ENCODE measurements around the gene SLC12A4. TPM values are rescaled to one million over a fixed set of nuclear protein-coding genes. Genes with fewer than 3 reads are reported as not detected.
A peak's percentile ranks its signal among the peaks of the same experiment; 100 is the strongest.
"Not testable (repeated sequence)": the region's sequence is repeated elsewhere in the genome, so short reads cannot be mapped to it uniquely, and the experiment has no call there.

The SLC12A4 gene
- total and polyA plus RNA-seq, 4 donors = 8.0 to 37.3 (median 17.1) TPM

GRCh38 chr16:67939507-67940445 lies 28.7 kb downstream of the SLC12A4 start (continued):
- TF ChIP-seq, protein P1, sequence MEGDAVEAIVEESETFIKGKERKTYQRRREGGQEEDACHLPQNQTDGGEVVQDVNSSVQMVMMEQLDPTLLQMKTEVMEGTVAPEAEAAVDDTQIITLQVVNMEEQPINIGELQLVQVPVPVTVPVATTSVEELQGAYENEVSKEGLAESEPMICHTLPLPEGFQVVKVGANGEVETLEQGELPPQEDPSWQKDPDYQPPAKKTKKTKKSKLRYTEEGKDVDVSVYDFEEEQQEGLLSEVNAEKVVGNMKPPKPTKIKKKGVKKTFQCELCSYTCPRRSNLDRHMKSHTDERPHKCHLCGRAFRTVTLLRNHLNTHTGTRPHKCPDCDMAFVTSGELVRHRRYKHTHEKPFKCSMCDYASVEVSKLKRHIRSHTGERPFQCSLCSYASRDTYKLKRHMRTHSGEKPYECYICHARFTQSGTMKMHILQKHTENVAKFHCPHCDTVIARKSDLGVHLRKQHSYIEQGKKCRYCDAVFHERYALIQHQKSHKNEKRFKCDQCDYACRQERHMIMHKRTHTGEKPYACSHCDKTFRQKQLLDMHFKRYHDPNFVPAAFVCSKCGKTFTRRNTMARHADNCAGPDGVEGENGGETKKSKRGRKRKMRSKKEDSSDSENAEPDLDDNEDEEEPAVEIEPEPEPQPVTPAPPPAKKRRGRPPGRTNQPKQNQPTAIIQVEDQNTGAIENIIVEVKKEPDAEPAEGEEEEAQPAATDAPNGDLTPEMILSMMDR (IDR thresholded peaks at IDR 0.05; ENCODE audit: low read depth, low read length, missing input control) = no peak
- TF ChIP-seq HNF4G (IDR thresholded peaks at IDR 0.05) = no peak
- no peak for TF ChIP-seq FOXA1 (IDR thresholded peaks at IDR 0.05)
- TF ChIP-seq FOXA2 (IDR thresholded peaks at IDR 0.05) = no peak

GRCh38 chr16:67937713-67938112 lies 30.7 kb downstream of the SLC12A4 start:
- DNase-seq (ENCODE audit: low spot score); H3K4me3 ChIP-seq (ENCODE audit: low read depth in 1 of 3, low read length in 3 of 3); H3K9ac ChIP-seq (ENCODE audit: low read depth in 1 of 2, low read length in 2 of 2); H3K9me3 ChIP-seq (ENCODE audit: control insufficient read depth in 4 of 4, low read length in 3 of 4); H3K27me3 ChIP-seq (ENCODE audit: control insufficient read depth in 4 of 4, insufficient read depth in 4 of 4, low read length in 3 of 4); H3K27ac ChIP-seq (ENCODE audit: low read depth in 1 of 2, low read length in 2 of 2): not testable (repeated sequence)
- 97% methylated on average over 5 of the region's 5 CpGs for WGBS
- Histone ChIP-seq H3K4me1 (ENCODE audit: control insufficient read depth in 4 of 4, insufficient read depth in 4 of 4, low read length in 3 of 4) (peaks cover 9 to 52% (median 38%) of the 10 kb centered on the region in 4 donors), H3K36me3 (ENCODE audit: control insufficient read depth in 4 of 4, insufficient read depth in 3 of 4, low read depth in 1 of 4, low read length in 3 of 4) (peaks cover 6 to 14% (median 8%) of the 10 kb centered on the region in 4 donors)

DNA sequence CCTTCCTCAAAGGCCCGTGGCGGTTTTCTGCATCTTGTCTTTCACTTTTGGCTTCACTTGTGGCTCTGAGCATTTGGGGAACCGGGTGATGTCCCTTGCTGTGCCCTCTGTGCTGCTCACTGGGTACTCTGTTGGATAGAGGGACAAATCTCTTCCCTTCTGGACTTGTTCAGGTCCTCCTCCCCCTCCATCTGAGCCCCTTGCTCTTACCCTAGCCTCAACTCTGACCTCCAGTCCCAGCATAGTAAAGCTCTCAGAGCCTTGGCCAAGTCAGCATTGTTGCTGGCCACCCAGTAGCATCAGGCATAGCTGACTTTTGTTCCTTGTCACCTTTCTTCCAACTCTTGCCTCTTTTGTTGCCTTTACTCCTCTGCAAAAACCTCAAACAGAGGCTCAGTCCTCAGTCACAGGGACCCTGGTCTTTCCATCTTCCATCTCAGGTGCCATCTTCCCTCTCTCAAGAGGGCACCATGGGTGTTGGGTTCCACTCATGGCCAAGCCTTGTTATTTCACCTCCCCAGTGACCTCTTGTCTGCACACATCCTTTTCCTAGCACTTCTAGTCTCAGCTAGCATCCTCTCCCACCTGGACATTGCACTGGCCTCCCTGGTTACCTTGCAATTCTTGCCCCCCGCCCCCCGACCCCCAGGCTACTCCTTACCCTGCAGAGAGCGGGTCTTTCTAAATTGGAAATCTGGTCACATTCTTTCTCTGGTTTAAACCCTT lies 31.4 kb downstream of the SLC12A4 start:
- peaks cover 4 to 45% (median 32%) of the 10 kb centered on the region in 4 donors for H3K4me1 ChIP-seq (ENCODE audit: control insufficient read depth in 4 of 4, insufficient read depth in 4 of 4, low read length in 3 of 4)
- 46% methylated on average over 6 of the region's 6 CpGs for WGBS

DNA sequence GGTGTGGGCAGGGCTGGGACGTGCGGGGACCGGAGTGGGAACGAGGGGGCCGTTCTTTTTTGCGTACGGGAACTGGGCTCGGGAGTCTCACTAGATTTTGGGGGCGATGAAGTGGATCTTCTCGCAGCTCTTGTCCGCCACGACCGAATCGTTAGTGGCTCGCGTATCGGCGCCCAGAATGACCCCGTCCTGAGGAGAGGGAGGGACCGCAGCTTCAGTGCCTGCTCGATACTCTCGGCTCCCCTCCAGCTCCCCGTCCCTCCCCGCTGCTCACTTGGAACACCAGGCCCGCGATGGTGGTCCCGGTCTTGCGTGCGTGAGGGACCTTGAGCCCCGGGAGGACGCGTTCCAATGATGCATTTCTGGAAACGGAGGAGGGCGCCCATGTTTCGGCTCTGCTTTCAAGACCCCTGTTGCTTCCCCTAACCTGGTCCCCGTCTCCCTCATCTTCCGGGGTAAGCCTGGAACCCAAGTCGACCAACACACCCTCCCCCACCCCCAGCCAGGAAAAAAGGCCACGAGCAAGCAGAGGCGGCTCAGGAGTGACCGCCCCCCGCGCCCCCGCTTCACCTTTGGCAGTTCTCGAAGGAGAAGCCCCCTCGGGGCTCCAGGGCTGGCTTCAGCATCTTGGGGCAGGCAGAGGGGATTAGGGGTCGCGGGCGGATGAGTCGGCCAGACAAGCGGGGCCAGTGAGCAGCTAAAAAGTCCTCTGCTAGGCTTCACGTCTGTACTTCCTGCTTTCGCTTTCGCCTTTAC lies 32.1 kb downstream of the SLC12A4 start, which contains the start of gene PSMB10:
Gene PSMB10 (minus strand): TSS at position 727 of the 756 bp plus-strand sequence. CDS start 101 bp downstream, at position 626.
- Histone ChIP-seq H3K9ac (ENCODE audit: low read depth in 1 of 2, low read length in 2 of 2) (peak within 1 kb of the TSS; percentile 84 to 90), H3K27me3 (ENCODE audit: control insufficient read depth in 4 of 4, insufficient read depth in 4 of 4, low read length in 3 of 4) (no peaks in the 10 kb centered on the region), H3K4me1 (ENCODE audit: control insufficient read depth in 4 of 4, insufficient read depth in 4 of 4, low read length in 3 of 4) (peaks cover 4 to 38% (median 27%) of the 10 kb centered on the region in 4 donors), H3K9me3 (ENCODE audit: control insufficient read depth in 4 of 4, low read length in 3 of 4) (no peaks in the 10 kb centered on the region), H3K27ac (ENCODE audit: low read depth in 1 of 2, low read length in 2 of 2) (peak within 1 kb of the TSS; percentile 87 to 96), H3K36me3 (ENCODE audit: control insufficient read depth in 4 of 4, insufficient read depth in 3 of 4, low read depth in 1 of 4, low read length in 3 of 4) (peaks cover 0 to 18% (median 8%) of the 10 kb centered on the region in 4 donors), H3K4me3 (ENCODE audit: low read depth in 1 of 3, low read length in 3 of 3) (peak within 1 kb of the TSS; percentile 65 to 93 (median 78))
- WGBS = under 1% methylated on average over 54 of the region's 54 CpGs
- peak; percentile 60 for DNase-seq (ENCODE audit: low spot score)
- TF ChIP-seq HNF4G (IDR thresholded peaks at IDR 0.05) (no peak), YY1 (IDR thresholded peaks at IDR 0.05) (no peak), GABPA (IDR thresholded peaks at IDR 0.05 in 1 of 2, conservative IDR thresholded peaks at IDR 0.05 in 1 of 2) (peak in 1 of 2 donors; percentile 14), HNF4A (conservative IDR thresholded peaks at IDR 0.05) (no peak), NR2F2 (IDR thresholded peaks at IDR 0.05) (no peak), RAD21 (IDR thresholded peaks at IDR 0.05) (peak in 1 of 2 donors; percentile 36)

More for the DNA sequence above, 31.4 kb downstream of the SLC12A4 start:
- H3K27ac ChIP-seq (ENCODE audit: low read depth in 1 of 2, low read length in 2 of 2) = peak overlapping the region; percentile 87 to 96
- no peaks in the 10 kb centered on the region for H3K27me3 ChIP-seq (ENCODE audit: control insufficient read depth in 4 of 4, insufficient read depth in 4 of 4, low read length in 3 of 4)
- TF ChIP-seq EGR1 (IDR thresholded peaks at IDR 0.05; ENCODE audit: low read depth in 2 of 2) = no peak
- TF ChIP-seq NR2F2 (IDR thresholded peaks at IDR 0.05) = peak; percentile 17
- TF ChIP-seq, protein P2, sequence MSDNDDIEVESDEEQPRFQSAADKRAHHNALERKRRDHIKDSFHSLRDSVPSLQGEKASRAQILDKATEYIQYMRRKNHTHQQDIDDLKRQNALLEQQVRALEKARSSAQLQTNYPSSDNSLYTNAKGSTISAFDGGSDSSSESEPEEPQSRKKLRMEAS (IDR thresholded peaks at IDR 0.05) = no peak
- no peak for TF ChIP-seq SP1 (IDR thresholded peaks at IDR 0.05)
- H3K9ac ChIP-seq (ENCODE audit: low read depth in 1 of 2, low read length in 2 of 2) = peak overlapping the region; percentile 84 to 90
- DNase-seq (ENCODE audit: low spot score) = no peak
- no peaks in the 10 kb centered on the region for H3K9me3 ChIP-seq (ENCODE audit: control insufficient read depth in 4 of 4, low read length in 3 of 4)
- peak overlapping the region; percentile 65 to 93 (median 78) for H3K4me3 ChIP-seq (ENCODE audit: low read depth in 1 of 3, low read length in 3 of 3)
- H3K36me3 ChIP-seq (ENCODE audit: control insufficient read depth in 4 of 4, insufficient read depth in 3 of 4, low read depth in 1 of 4, low read length in 3 of 4) = peaks cover 2 to 15% (median 8%) of the 10 kb centered on the region in 4 donors

Data from liver (tissue), 9 donors.